HCT116 (cell line): ENCODE data around the gene ACACB. TPM values are rescaled to one million over a fixed set of nuclear protein-coding genes. Genes with fewer than 3 reads are reported as not detected.

Experiments used
- ATAC-seq: fragments of 200-7000 bp; cut with Tn5 transposase; 2 replicates; pipeline ENCODE4 v1.9.1; 2020; ENCODE audit warnings: mild to moderate bottlenecking, moderate library complexity
- BruUV-seq: library from RNA; stranded (reverse); fragments of 400-500 nt; replicated peaks from 2 replicates; lab custom pipeline; 2021; lab: Mats Ljungman, UMichigan
- CTCF ChIA-PET: fragments of 300-600 bp; sonication (Branson Sonifier 250); formaldehyde crosslinking; loops from one replicate; lab custom pipeline; 2021; ENCODE audit warnings: antibody characterized with exemption; lab: Charles Lee
- POLR2A ChIA-PET: fragments of 300-600, 350-600 bp; sonication (Branson Sonifier 250); formaldehyde crosslinking; loops from one replicate; lab custom pipeline; 2021; ENCODE audit warnings: antibody characterized with exemption; lab: Charles Lee
- RAD21 ChIA-PET, 2 experiments: fragments of 300-600 bp; sonication (Branson Sonifier 250); formaldehyde crosslinking; loops; one replicate each; lab custom pipeline; 2023; ENCODE audit warnings: low total read pairs in 2 of 2; ENCODE audit not compliant: uncharacterized antibody in 2 of 2, unreplicated experiment in 2 of 2, low non-redundant PET in 1 of 2; lab: Charles Lee
- DNase-seq: peaks from one replicate; pipeline ENCODE4 v3.0.0-alpha.2; 2010; ENCODE audit warnings: low read depth, low spot score
- H2AFZ ChIP-seq: fragments of 200-600 bp; shearing (Covaris generic), sonication (generic); 2 replicates; pipeline ENCODE4 v1.6.1; 2017; ENCODE audit warnings: low read depth, mixed run types, mixed read lengths, antibody characterized with exemption, low read length; ENCODE audit not compliant: poor library complexity, severe bottlenecking
- H3K27ac ChIP-seq: 2 replicates; pipeline ENCODE4 v1.5.1; 2012; ENCODE audit warnings: low read depth, low read length
- H3K27me3 ChIP-seq: fragments of 200-600 bp; sonication (generic); 2 replicates; pipeline ENCODE4 v1.6.1; 2016; ENCODE audit warnings: mixed run types, low read length, mixed read lengths; ENCODE audit not compliant: insufficient read depth
- H3K36me3 ChIP-seq, 2 experiments: fragments of 200-500 bp in 1 of 2; fragments of 200-600 bp in 1 of 2; sonication (Bioruptor generic) in 1 of 2; sonication (generic) in 1 of 2; 2 replicates each; pipeline versions ENCODE4 v1.5.1 to v1.6.1; 2014 to 2016; ENCODE audit warnings: low read length in 2 of 2, inconsistent platforms in 1 of 2, mixed read lengths in 1 of 2, mixed run types in 1 of 2; ENCODE audit not compliant: insufficient read depth in 2 of 2, control insufficient read depth in 1 of 2
- H3K4me1 ChIP-seq, 2 experiments: fragments of 200-600 bp in 1 of 2; sonication (generic) in 1 of 2; 2 replicates each; pipeline versions ENCODE4 v1.5.1 to v1.6.1; 2012 to 2017; ENCODE audit warnings: low read length in 2 of 2, inconsistent platforms in 1 of 2, mild to moderate bottlenecking in 1 of 2, mixed read lengths in 1 of 2, mixed run types in 1 of 2, moderate library complexity in 1 of 2; ENCODE audit not compliant: insufficient read depth in 2 of 2, control insufficient read depth in 1 of 2
- H3K4me2 ChIP-seq: fragments of 200-600 bp; sonication (generic); 2 replicates; pipeline ENCODE4 v1.6.1; 2017; ENCODE audit warnings: mixed run types, low read length, mixed read lengths
- H3K4me3 ChIP-seq, 2 experiments: fragments of 200-600 bp in 1 of 2; sonication (generic) in 1 of 2; replicated peaks in 1 of 2; 2 replicates each; pipeline ENCODE4 v1.5.1; 2011 to 2016; ENCODE audit warnings: low read length in 2 of 2, control low read depth in 1 of 2, low read depth in 1 of 2, mild to moderate bottlenecking in 1 of 2, mixed read lengths in 1 of 2, mixed run types in 1 of 2
- H3K79me2 ChIP-seq: fragments of 200-600 bp; sonication (generic); 2 replicates; pipeline ENCODE4 v1.6.1; 2017; ENCODE audit warnings: mild to moderate bottlenecking, mixed run types, low read length, moderate library complexity, mixed read lengths; ENCODE audit not compliant: insufficient read depth
- H3K9ac ChIP-seq: fragments of 200-600 bp; sonication (generic); 2 replicates; pipeline ENCODE4 v1.6.1; 2016; ENCODE audit warnings: low read length, mixed read lengths
- H3K9me2 ChIP-seq: fragments of 200-600 bp; sonication (generic), shearing (Covaris generic); 2 replicates; pipeline ENCODE4 v1.6.1; 2017; ENCODE audit warnings: mixed run types, mild to moderate bottlenecking, moderate library complexity; ENCODE audit not compliant: insufficient read depth
- H3K9me3 ChIP-seq, 2 experiments: fragments of 200-500 bp in 1 of 2; fragments of 200-600 bp in 1 of 2; sonication (Bioruptor generic) in 1 of 2; sonication (generic) in 1 of 2; 2 replicates each; pipeline ENCODE4 v1.6.1; 2014 to 2017; ENCODE audit warnings: low read length in 2 of 2, mixed read lengths in 2 of 2, inconsistent platforms in 1 of 2, low read depth in 1 of 2, mild to moderate bottlenecking in 1 of 2, mixed run types in 1 of 2, moderate library complexity in 1 of 2; ENCODE audit not compliant: control insufficient read depth in 1 of 2, insufficient read depth in 1 of 2
- H4K20me1 ChIP-seq: fragments of 200-600 bp; sonication (generic), shearing (Covaris generic); 2 replicates; pipeline ENCODE4 v1.6.1; 2017; ENCODE audit warnings: mixed run types, mild to moderate bottlenecking, moderate library complexity; ENCODE audit not compliant: insufficient read depth
- CBX3 ChIP-seq: IDR thresholded peaks from 2 replicates; pipeline ENCODE4 v1.6.1; 2012; ENCODE audit warnings: low read depth
- ELF1 ChIP-seq: IDR thresholded peaks from 2 replicates; pipeline ENCODE4 v1.6.1; 2012; ENCODE audit warnings: low read depth, borderline replicate concordance
- EZH2phosphoT487 ChIP-seq: fragments of 200-600 bp; IDR thresholded peaks from 2 replicates; pipeline ENCODE4 v1.6.1; 2018; ENCODE audit warnings: antibody characterized with exemption, borderline replicate concordance
- POLR2A ChIP-seq: IDR thresholded peaks from 2 replicates; pipeline ENCODE4 v1.7.0; 2011; ENCODE audit warnings: borderline replicate concordance; ENCODE audit not compliant: insufficient read depth, insufficient read length; ENCODE audit errors: extremely low read depth
- intact Hi-C: fragments of 100-400 bp; cut with micrococcal nuclease; formaldehyde crosslinking; loops from 2 replicates; pipeline ENCODE4 v1.10.0; 2022
- total RNA-seq: library from RNA; stranded (reverse); gene quantifications from one replicate; pipeline ENCODE4 v1.2.1, GENCODE V29; 2021; ENCODE audit not compliant: unreplicated experiment
- TF ChIP-seq, protein P1 (sequence below): IDR thresholded peaks from 2 replicates; pipeline ENCODE4 v1.6.1; 2011; ENCODE audit warnings: mild to moderate bottlenecking, low read length, moderate library complexity; ENCODE audit not compliant: insufficient replicate concordance; ENCODE audit errors: extremely low read depth
- TF ChIP-seq, protein P2 (sequence below): IDR thresholded peaks from 2 replicates; pipeline ENCODE4 v1.6.1; 2012
- TF ChIP-seq, protein P3 (sequence below): IDR thresholded peaks from 2 replicates; pipeline ENCODE4 v1.6.1; 2012; ENCODE audit warnings: low read depth

ACACB gene
- total RNA-seq, 1 experiment from 2014 or later = 11.1 TPM

DNA sequence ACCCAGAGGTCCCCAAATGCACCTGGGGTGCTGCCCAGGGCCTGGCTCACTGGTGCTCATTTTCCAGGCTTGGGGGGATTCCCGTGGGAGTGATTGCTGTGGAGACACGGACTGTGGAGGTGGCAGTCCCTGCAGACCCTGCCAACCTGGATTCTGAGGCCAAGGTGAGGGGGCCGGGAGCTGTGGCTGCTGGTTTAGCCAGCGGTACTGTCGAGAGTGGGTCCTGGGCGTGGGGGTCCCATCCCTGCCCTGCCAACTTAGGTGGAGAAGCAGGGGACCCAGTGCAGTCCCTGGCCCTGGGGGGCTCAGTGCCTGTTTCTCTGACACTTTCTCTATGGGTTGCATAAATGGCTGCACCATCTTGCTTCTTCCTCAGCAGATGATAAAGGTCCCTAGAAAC, 141.8 kb downstream of the ACACB start:
- H3K79me2 ChIP-seq = no peaks in the 10 kb centered on the region
- no peak overlapping the region for H2AFZ ChIP-seq
- no peak for DNase-seq
- peaks cover 7 to 9% of the 10 kb centered on the region in 2 experiments; a peak in 2 of 4 replicates for H3K9me3 ChIP-seq
- H3K4me1 ChIP-seq = no peaks in the 10 kb centered on the region
- ATAC-seq = no peak
- no TSS peak for BruUV-seq
- CTCF ChIA-PET = no interaction called here
- H3K27me3 ChIP-seq = no peaks in the 10 kb centered on the region
- H3K4me2 ChIP-seq = no peak overlapping the region
- no peaks in the 10 kb centered on the region for H3K9me2 ChIP-seq
- no peak for TF ChIP-seq EZH2phosphoT487
- no peak for TF ChIP-seq ELF1
- no peak overlapping the region for H3K27ac ChIP-seq
- intact Hi-C loops = no loop called here
- no peaks in the 10 kb centered on the region for H4K20me1 ChIP-seq
- RAD21 ChIA-PET = no interaction called here
- no peaks in the 10 kb centered on the region for H3K36me3 ChIP-seq
- no peak overlapping the region for H3K9ac ChIP-seq
- no peak overlapping the region for H3K4me3 ChIP-seq
- POLR2A ChIA-PET = no interaction called here

DNA sequence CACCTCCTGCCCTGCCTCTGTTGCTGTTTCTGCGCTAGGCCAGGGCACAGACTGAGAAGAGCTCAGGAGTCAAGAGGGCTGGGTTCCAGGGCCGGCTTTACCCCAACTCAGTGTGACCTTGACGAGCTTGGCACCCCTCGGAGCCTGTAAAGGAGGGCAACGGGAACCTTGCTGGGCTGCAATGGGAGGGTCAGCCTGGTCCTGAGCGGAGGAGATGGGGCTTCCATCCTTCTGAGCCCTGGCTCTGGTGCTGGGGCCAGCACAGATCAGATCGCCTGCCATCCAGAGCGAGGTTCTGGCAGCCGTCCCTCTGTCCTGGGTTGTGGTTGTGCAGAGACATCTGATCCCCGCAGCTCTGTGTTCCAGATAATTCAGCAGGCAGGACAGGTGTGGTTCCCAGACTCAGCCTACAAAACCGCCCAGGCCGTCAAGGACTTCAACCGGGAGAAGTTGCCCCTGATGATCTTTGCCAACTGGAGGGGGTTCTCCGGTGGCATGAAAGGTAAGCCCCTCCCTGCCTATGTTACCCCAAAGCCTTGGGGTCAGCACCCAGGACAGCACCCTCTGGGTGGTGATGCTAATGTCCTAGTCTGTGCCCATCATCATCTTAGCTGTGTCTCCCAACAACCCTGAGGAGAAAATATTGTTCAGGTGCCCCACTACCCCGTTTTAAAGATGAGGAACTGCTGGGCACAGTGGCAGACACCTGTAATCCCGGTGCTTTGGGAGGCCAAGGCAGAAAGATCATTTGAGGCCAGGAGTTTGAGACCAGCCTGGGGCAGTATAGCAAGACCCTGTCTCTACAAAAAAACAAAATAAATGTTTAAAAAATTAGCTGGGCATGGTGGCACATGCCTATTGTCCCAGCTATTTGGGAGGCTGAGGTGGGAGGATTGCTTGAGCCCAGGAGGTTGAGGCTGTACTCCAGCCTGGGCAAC, 142.5 kb downstream of the ACACB start:
- no peak overlapping the region for H3K4me2 ChIP-seq
- no peak overlapping the region for H2AFZ ChIP-seq
- no peaks in the 10 kb centered on the region for H4K20me1 ChIP-seq
- H3K9me2 ChIP-seq = no peaks in the 10 kb centered on the region
- ChIA-PET CTCF (interaction anchor here (2.5 kb wide), 1 partner anchor 127 kb away, joined by 8 read pairs; no protein-coding TSS in a partner anchor), POLR2A (no interaction called here), RAD21 (no interaction called here)
- H3K27me3 ChIP-seq = no peaks in the 10 kb centered on the region
- H3K27ac ChIP-seq = no peak overlapping the region
- TF ChIP-seq, protein P1, sequence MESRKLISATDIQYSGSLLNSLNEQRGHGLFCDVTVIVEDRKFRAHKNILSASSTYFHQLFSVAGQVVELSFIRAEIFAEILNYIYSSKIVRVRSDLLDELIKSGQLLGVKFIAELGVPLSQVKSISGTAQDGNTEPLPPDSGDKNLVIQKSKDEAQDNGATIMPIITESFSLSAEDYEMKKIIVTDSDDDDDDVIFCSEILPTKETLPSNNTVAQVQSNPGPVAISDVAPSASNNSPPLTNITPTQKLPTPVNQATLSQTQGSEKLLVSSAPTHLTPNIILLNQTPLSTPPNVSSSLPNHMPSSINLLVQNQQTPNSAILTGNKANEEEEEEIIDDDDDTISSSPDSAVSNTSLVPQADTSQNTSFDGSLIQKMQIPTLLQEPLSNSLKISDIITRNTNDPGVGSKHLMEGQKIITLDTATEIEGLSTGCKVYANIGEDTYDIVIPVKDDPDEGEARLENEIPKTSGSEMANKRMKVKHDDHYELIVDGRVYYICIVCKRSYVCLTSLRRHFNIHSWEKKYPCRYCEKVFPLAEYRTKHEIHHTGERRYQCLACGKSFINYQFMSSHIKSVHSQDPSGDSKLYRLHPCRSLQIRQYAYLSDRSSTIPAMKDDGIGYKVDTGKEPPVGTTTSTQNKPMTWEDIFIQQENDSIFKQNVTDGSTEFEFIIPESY = no peak
- TF ChIP-seq, protein P2, sequence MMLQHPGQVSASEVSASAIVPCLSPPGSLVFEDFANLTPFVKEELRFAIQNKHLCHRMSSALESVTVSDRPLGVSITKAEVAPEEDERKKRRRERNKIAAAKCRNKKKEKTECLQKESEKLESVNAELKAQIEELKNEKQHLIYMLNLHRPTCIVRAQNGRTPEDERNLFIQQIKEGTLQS = no peak
- TF ChIP-seq CBX3 (no peak), POLR2A (no peak)
- TF ChIP-seq, protein P3, sequence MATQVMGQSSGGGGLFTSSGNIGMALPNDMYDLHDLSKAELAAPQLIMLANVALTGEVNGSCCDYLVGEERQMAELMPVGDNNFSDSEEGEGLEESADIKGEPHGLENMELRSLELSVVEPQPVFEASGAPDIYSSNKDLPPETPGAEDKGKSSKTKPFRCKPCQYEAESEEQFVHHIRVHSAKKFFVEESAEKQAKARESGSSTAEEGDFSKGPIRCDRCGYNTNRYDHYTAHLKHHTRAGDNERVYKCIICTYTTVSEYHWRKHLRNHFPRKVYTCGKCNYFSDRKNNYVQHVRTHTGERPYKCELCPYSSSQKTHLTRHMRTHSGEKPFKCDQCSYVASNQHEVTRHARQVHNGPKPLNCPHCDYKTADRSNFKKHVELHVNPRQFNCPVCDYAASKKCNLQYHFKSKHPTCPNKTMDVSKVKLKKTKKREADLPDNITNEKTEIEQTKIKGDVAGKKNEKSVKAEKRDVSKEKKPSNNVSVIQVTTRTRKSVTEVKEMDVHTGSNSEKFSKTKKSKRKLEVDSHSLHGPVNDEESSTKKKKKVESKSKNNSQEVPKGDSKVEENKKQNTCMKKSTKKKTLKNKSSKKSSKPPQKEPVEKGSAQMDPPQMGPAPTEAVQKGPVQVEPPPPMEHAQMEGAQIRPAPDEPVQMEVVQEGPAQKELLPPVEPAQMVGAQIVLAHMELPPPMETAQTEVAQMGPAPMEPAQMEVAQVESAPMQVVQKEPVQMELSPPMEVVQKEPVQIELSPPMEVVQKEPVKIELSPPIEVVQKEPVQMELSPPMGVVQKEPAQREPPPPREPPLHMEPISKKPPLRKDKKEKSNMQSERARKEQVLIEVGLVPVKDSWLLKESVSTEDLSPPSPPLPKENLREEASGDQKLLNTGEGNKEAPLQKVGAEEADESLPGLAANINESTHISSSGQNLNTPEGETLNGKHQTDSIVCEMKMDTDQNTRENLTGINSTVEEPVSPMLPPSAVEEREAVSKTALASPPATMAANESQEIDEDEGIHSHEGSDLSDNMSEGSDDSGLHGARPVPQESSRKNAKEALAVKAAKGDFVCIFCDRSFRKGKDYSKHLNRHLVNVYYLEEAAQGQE = peak; percentile 39
- ATAC-seq (no peak), DNase-seq (no peak)
- H3K9ac ChIP-seq = no peak overlapping the region
- H3K79me2 ChIP-seq = no peaks in the 10 kb centered on the region
- intact Hi-C loops = no loop called here
- no TSS peak for BruUV-seq
- H3K4me1 ChIP-seq = peaks cover 0 to 2% of the 10 kb centered on the region in 2 experiments; a peak in 1 of 4 replicates
- H3K9me3 ChIP-seq = peaks cover under 1 to 5% of the 10 kb centered on the region in 2 experiments; a peak in 2 of 4 replicates
- no peak overlapping the region for H3K4me3 ChIP-seq
- no peaks in the 10 kb centered on the region for H3K36me3 ChIP-seq
